Loucy (cell line): ENCODE results near the gene ATP2A2.

Experiments
- CTCF ChIP-seq: fragments of 200-600 bp; sonication (generic); conservative IDR thresholded peaks from 2 replicates; pipeline ENCODE4 v1.5.1; 2014; ENCODE audit warnings: mild to moderate bottlenecking, antibody characterized with exemption, low read length
- EZH2phosphoT487 ChIP-seq: fragments of 200-600 bp; IDR thresholded peaks from 2 replicates; pipeline ENCODE4 v1.6.1; 2018; ENCODE audit warnings: antibody characterized with exemption, mild to moderate bottlenecking, moderate library complexity, borderline replicate concordance

- no peak for TF ChIP-seq CTCF
- TF ChIP-seq EZH2phosphoT487: no peak
These were observed 22.6 kb upstream of the ATP2A2 start for GRCh38 chr12:110258466-110258865.
